Ascending aorta (tissue), 2 donors: ENCODE data around the gene KCNJ16. TPM values are rescaled to one million over a fixed set of nuclear protein-coding genes. Genes with fewer than 3 reads are reported as not detected.

Experiments
- DNase-seq, 2 donors: peaks; one replicate each; pipeline ENCODE4 v3.0.0-alpha.2; 2019; ENCODE audit warnings: low spot score in 2 of 2
- H3K27ac ChIP-seq, 2 donors: fragments of 200-600 bp; sonication (generic); one replicate each; pipeline ENCODE4 v1.5.1; 2016 to 2017; ENCODE audit warnings: mild to moderate bottlenecking in 1 of 2
- H3K27me3 ChIP-seq: fragments of 200-600 bp; sonication (generic); one replicate; pipeline ENCODE4 v1.5.1; 2017
- H3K36me3 ChIP-seq, 2 donors: fragments of 200-600 bp; sonication (generic); one replicate each; pipeline ENCODE4 v1.5.1; 2016
- H3K4me1 ChIP-seq, 2 donors: fragments of 200-600 bp; sonication (generic); one replicate each; pipeline ENCODE4 v1.5.1; 2016 to 2017; ENCODE audit warnings: mild to moderate bottlenecking in 1 of 2
- H3K4me3 ChIP-seq, 2 donors: fragments of 200-600 bp; sonication (generic); one replicate each; pipeline ENCODE4 v1.5.1; 2016 to 2017; ENCODE audit warnings: mild to moderate bottlenecking in 1 of 2
- H3K9me3 ChIP-seq, 2 donors: fragments of 200-600 bp; sonication (generic); one replicate each; pipeline ENCODE4 v1.5.1; 2016
- intact Hi-C: fragments of 100-400 bp; cut with DNase I; formaldehyde crosslinking; loops from one replicate; pipeline ENCODE4 v1.15.1; 2023
- total RNA-seq: library from RNA; depleted of rRNA; stranded (reverse); fragments of >200 nt; gene quantifications from one replicate; pipeline ENCODE4 v1.1.0, GENCODE V29; 2016
- TF ChIP-seq, protein P1 (sequence below), 3 experiments: fragments of 200-600 bp in 2 of 3; fragments of 450-650 bp in 1 of 3; sonication (generic) in 2 of 3; IDR thresholded peaks; one replicate each; pipeline ENCODE4 v1.5.1; 2016 to 2019; ENCODE audit warnings: antibody characterized with exemption in 3 of 3, mild to moderate bottlenecking in 1 of 3, moderate library complexity in 1 of 3

Gene KCNJ16
- total RNA-seq, 1 donor from 2014 or later: not detected

DNA sequence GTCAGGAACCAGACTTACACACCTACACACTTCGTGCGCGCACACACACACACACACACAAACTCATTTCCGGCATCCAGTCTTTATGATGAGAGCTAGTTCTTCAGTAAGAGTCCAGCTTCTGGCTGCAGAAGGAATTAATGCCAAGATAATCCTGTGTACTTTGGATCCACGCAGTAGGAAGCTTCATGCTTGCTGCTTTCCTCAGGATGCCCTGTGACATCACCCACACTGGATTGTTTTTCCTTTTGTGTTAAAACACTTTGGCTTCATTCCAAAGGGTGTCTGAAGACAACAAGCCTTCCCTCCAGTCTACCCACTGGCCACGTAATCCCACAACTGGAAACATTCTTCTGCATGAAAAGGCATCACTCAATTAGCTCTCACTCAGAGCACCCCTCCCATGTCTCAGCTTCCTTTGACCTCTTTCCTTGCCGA, 35.4 kb downstream of the KCNJ16 start:
- Histone ChIP-seq H3K27me3 (no peaks in the 10 kb centered on the region), H3K36me3 (no peaks in the 10 kb centered on the region), H3K4me1 (peaks cover 0 to 14% of the 10 kb centered on the region in 2 donors), H3K9me3 (no peaks in the 10 kb centered on the region), H3K27ac (no peak overlapping the region), H3K4me3 (no peak overlapping the region)
- TF ChIP-seq, protein P1, sequence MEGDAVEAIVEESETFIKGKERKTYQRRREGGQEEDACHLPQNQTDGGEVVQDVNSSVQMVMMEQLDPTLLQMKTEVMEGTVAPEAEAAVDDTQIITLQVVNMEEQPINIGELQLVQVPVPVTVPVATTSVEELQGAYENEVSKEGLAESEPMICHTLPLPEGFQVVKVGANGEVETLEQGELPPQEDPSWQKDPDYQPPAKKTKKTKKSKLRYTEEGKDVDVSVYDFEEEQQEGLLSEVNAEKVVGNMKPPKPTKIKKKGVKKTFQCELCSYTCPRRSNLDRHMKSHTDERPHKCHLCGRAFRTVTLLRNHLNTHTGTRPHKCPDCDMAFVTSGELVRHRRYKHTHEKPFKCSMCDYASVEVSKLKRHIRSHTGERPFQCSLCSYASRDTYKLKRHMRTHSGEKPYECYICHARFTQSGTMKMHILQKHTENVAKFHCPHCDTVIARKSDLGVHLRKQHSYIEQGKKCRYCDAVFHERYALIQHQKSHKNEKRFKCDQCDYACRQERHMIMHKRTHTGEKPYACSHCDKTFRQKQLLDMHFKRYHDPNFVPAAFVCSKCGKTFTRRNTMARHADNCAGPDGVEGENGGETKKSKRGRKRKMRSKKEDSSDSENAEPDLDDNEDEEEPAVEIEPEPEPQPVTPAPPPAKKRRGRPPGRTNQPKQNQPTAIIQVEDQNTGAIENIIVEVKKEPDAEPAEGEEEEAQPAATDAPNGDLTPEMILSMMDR (IDR thresholded peaks at IDR 0.05): no peak
- intact Hi-C loops: no loop called here
- no peak for DNase-seq

DNA sequence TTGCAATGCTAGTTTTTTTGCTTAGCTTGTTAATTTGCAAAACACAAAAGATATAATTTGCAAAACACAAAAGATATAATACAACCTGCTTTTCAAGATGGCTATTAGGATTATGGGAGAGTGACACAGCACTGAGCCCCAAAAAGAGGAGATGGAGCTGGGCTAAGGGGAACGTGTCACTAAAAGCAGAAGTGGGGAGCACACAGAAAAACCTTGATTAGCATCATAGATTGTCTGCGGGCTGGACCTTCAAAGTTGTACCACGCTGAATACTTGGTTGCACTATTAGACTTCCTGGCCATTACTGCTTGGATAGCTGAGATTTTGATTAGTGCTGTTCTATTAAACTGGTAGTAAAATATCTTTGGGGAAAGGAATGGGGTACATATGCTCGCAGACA, 36.2 kb downstream of the KCNJ16 start:
- Histone ChIP-seq H3K27ac (no peak overlapping the region), H3K4me1 (peaks cover 0 to 14% of the 10 kb centered on the region in 2 donors), H3K4me3 (no peak overlapping the region), H3K9me3 (no peaks in the 10 kb centered on the region), H3K27me3 (no peaks in the 10 kb centered on the region), H3K36me3 (no peaks in the 10 kb centered on the region)
- no peak for DNase-seq
- TF ChIP-seq, protein P1 (IDR thresholded peaks at IDR 0.05): no peak
- intact Hi-C loops: no loop called here

DNA sequence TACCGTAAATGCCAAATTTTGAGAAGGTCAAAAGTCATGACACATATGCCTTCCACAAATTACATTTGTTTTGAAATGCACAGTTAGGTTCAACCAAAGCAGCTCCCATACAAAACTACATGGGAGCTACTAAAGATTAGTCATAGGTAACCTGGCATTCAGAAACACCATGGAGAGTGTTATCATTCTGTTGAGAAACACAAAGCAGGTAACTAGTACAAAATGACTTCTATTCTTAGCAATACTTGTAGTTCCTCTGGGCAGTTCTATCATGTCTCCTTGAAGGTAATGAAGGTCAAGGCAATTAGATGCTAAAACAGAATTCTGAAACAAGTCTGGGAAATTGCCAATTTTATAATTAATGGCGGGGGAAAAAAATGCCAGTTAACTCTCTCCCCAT, 39.4 kb downstream of the KCNJ16 start:
- no peak overlapping the region for H3K27ac ChIP-seq
- peaks cover 0 to 4% of the 10 kb centered on the region in 2 donors for H3K4me1 ChIP-seq
- no peaks in the 10 kb centered on the region for H3K9me3 ChIP-seq
- DNase-seq: no peak
- TF ChIP-seq, protein P1 (IDR thresholded peaks at IDR 0.05): no peak
- no peaks in the 10 kb centered on the region for H3K36me3 ChIP-seq
- no peaks in the 10 kb centered on the region for H3K27me3 ChIP-seq
- intact Hi-C loops: no loop called here
- no peak overlapping the region for H3K4me3 ChIP-seq

DNA sequence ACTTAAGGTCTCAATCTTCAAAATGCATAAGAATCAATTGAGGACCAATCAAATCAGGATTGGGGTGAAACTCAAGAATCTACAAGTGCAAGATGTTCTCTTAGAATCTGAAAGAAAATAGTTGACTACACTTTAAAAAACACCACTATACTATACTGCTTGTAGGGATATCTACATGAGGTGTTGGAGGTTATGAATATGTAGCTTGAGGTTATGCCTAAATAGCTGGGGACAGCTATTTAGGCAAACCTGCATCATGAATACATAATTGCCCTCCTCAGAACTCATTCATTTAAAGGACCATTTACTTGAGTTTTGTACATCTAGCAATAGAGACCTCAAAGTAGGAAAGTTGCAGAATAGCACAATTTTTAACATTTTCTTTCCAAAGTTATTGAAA, 40.1 kb downstream of the KCNJ16 start:
- TF ChIP-seq, protein P1 (IDR thresholded peaks at IDR 0.05): no peak
- DNase-seq: no peak

DNA sequence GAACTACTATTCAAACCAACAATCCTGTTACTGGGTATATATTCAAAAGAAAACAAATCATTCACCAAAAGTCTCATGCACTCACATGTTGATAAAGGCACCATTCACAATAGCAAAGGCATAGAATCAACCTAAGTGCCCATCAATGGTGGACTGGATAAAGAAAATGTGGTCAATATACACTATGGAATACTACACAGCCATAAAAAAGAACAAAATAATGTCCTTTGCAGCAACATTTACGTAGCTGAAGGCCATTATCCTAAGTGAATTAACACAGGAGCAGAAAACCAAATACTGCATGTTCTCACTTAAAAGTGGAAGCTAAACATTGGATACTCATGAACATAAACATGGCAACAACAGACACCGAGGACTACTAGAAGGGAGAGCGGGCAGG, 41.9 kb downstream of the KCNJ16 start:
- Histone ChIP-seq H3K27ac (no peak overlapping the region), H3K4me3 (no peak overlapping the region), H3K27me3 (no peaks in the 10 kb centered on the region), H3K4me1 (no peaks in the 10 kb centered on the region), H3K36me3 (no peaks in the 10 kb centered on the region), H3K9me3 (peaks cover 0 to 4% of the 10 kb centered on the region in 2 donors)
- DNase-seq: no peak
- intact Hi-C loops: no loop called here
- TF ChIP-seq, protein P1 (IDR thresholded peaks at IDR 0.05): no peak

More for the DNA sequence above, 40.1 kb downstream of the KCNJ16 start:
- Histone ChIP-seq H3K4me3 (no peak overlapping the region), H3K36me3 (no peaks in the 10 kb centered on the region), H3K27me3 (no peaks in the 10 kb centered on the region), H3K4me1 (no peaks in the 10 kb centered on the region), H3K27ac (no peak overlapping the region), H3K9me3 (peaks cover 0 to 4% of the 10 kb centered on the region in 2 donors)
- intact Hi-C loops: no loop called here

DNA sequence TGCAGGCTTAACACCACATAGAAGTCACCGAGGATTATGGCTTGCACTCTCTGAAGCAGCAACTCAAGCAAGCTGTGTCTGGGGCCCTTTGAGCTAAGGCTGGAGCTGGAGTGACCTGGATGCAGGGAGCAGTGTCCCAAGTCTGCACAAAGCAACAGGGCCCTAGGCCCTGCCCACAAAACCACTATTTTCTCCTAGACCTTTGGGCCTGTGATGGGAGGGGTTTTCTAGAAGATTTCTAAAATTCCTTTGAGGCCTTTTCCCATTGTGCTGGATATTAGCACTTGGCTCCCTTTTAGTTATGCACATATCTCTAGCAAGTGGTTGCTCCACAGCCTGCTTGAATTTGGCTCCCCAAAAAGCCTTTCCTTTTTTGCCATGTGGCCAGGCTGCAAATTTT, 44.5 kb downstream of the KCNJ16 start:
- no peak for DNase-seq
- TF ChIP-seq, protein P1 (IDR thresholded peaks at IDR 0.05): no peak
- Histone ChIP-seq H3K4me1 (no peaks in the 10 kb centered on the region), H3K27me3 (no peaks in the 10 kb centered on the region), H3K27ac (no peak overlapping the region), H3K9me3 (peaks cover 0 to 4% of the 10 kb centered on the region in 2 donors), H3K4me3 (no peak overlapping the region), H3K36me3 (no peaks in the 10 kb centered on the region)
- intact Hi-C loops: no loop called here
